IPS DF 6.9 (cell line): ENCODE results near the gene TESK1.

Source experiments
- DNase-seq: peaks from one replicate; pipeline ENCODE4 v3.0.0-alpha.2; 2013; ENCODE audit warnings: low read depth, low spot score
- H3K27ac ChIP-seq: one replicate; pipeline ENCODE4 v1.5.1; 2013; ENCODE audit warnings: low read length, control low read depth
- H3K27me3 ChIP-seq: 2 replicates; pipeline ENCODE4 v1.6.1; 2013; ENCODE audit warnings: mild to moderate bottlenecking, low read length; ENCODE audit not compliant: control insufficient read depth, insufficient read depth
- H3K36me3 ChIP-seq: 2 replicates; pipeline ENCODE4 v1.6.1; 2013; ENCODE audit warnings: low read length; ENCODE audit not compliant: control insufficient read depth, insufficient read depth
- H3K4me1 ChIP-seq: 2 replicates; pipeline ENCODE4 v1.6.1; 2013; ENCODE audit warnings: low read length; ENCODE audit not compliant: control insufficient read depth, insufficient read depth
- H3K4me3 ChIP-seq: 2 replicates; pipeline ENCODE4 v1.5.1; 2013; ENCODE audit warnings: mild to moderate bottlenecking, low read length
- H3K9me3 ChIP-seq: 2 replicates; pipeline ENCODE4 v1.6.1; 2013; ENCODE audit warnings: low read length, inconsistent platforms; ENCODE audit not compliant: control insufficient read depth, insufficient read depth
- WGBS: extraction: QIAGEN DNeasy Blood & Tissue Kit; methylation state at CpG from one replicate; pipeline ENCODE4 v1.1.7; 2013; ENCODE audit warnings: mixed read lengths, missing lambda C conversion rate; ENCODE audit not compliant: insufficient read length, insufficient coverage; 5-methylcytosine and 5-hydroxymethylcytosine counted together

TESK1 gene

DNA sequence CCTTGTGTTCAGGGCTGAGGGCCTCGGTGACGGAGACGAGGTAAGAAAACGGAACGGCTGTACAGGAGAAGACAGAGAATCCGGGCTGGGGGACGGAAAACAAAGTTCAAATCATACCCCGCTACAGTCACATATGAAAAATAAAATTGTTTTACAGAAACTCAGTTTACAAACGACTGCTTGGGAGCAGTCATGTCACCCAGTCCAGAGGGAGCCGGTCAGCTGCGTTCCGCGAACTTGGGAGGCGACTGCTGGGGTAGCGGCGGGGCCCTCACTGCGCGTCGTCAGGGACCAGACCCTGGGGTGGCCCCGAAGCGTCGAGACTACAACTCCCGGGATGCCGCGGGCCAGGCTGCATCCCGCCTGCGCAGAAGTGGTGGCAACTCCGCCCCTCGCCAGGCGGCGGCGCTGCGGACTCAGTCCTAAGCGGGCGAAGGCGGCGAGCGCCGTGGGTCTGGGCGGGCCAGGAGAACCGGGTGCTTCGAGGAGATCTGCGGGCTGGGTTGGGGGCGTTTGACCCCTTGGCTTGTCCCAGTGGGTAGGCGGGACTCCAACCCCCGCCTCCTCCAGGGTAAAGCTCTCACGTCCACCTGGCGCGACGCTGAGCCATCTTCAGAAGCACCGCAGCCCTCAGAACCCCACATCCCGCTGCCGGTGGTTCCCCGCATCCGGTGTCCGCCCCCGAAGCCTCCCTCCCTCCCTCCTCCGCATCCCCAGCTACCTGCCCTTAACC lies 41.6 kb downstream of the TESK1 start:
- H3K9me3 ChIP-seq: no peaks in the 10 kb centered on the region
- H3K27ac ChIP-seq: no peak overlapping the region
- H3K4me1 ChIP-seq: peaks cover 8% of the 10 kb centered on the region
- no CpG with 5 or more reads among the region's 58 CpGs for WGBS
- H3K27me3 ChIP-seq: no peaks in the 10 kb centered on the region
- H3K4me3 ChIP-seq: peak overlapping the region; percentile 62; the same call in 1 of the 2 replicates
- peak; percentile 86 for DNase-seq
- no peaks in the 10 kb centered on the region for H3K36me3 ChIP-seq

- no peak overlapping the region for H3K27ac ChIP-seq
- no peaks in the 10 kb centered on the region for H3K27me3 ChIP-seq
- H3K4me1 ChIP-seq: peaks cover 8% of the 10 kb centered on the region
- no peak overlapping the region for H3K4me3 ChIP-seq
- no peaks in the 10 kb centered on the region for H3K36me3 ChIP-seq
- WGBS: no CpG with 5 or more reads among the region's 26 CpGs
- no peaks in the 10 kb centered on the region for H3K9me3 ChIP-seq
- DNase-seq: no peak
Observed at GRCh38 chr9:35649431-35650340, 44.6 kb downstream of the TESK1 start.

DNA sequence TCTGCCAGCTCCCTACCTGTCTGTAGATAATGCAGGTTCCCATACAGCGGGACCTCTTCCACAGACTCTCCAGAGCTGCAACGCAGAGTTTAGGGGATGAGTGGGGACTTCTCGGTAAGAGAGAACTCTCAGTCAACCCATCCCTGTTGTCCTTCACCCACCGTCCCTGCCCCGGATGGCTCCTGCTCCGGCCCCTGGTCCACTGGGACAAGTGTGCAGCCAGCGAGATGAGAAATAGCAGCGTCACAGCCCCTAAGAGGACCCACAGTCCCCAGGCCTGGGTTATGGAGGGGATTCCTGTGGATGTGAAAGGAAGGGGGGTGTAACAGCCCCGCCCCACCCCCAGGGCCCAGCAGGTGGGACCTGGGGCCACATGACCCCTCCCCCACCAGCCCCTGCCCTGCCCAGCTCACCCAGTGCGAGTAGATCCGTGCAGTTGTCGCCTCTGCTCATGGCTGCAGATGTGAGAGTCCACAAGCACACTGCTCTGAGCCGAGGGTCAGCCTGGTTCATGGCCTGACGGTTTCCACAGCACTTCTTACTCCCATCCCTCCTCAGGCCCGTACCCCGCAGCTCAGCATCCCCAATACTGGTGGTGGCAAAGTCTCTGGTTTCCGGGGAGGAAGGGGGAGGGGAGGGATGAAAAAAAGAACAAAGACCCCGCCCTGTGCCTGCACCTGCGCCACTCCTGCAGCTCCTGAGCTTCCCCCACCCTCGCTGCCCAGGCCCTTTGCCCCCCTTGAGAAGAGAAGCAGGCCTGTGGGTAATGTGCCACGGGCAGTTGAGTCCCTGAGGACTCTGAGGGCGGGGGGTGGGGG lies 45.5 kb downstream of the TESK1 start, which contains the start of gene SIT1:
Gene SIT1, minus strand, starts transcription at position 591 of the 818 bp plus-strand sequence. Its CDS starts 78 bp downstream, at position 513.
- peaks cover 8% of the 10 kb centered on the region for H3K4me1 ChIP-seq
- no peak within 1 kb of the TSS for H3K27ac ChIP-seq
- WGBS: no CpG with 5 or more reads among the region's 22 CpGs
- no peaks in the 10 kb centered on the region for H3K27me3 ChIP-seq
- no peak for DNase-seq
- H3K9me3 ChIP-seq: no peaks in the 10 kb centered on the region
- no peaks in the 10 kb centered on the region for H3K36me3 ChIP-seq
- H3K4me3 ChIP-seq: no peak within 1 kb of the TSS

- DNase-seq: no peak
- no peak overlapping the region for H3K4me3 ChIP-seq
- no peaks in the 10 kb centered on the region for H3K9me3 ChIP-seq
- no CpG with 5 or more reads among the region's 7 CpGs for WGBS
- H3K27me3 ChIP-seq: no peaks in the 10 kb centered on the region
- H3K4me1 ChIP-seq: peaks cover 8% of the 10 kb centered on the region
- H3K36me3 ChIP-seq: no peaks in the 10 kb centered on the region
- H3K27ac ChIP-seq: no peak overlapping the region
Observed at GRCh38 chr9:35651956-35652828, 47.1 kb downstream of the TESK1 start.

- DNase-seq: no peak
- no peaks in the 10 kb centered on the region for H3K27me3 ChIP-seq
- H3K36me3 ChIP-seq: no peaks in the 10 kb centered on the region
- WGBS: no CpG with 5 or more reads among the region's 8 CpGs
- peaks cover 8% of the 10 kb centered on the region for H3K4me1 ChIP-seq
- H3K9me3 ChIP-seq: no peaks in the 10 kb centered on the region
- H3K4me3 ChIP-seq: no peak overlapping the region
- H3K27ac ChIP-seq: no peak overlapping the region
Observed at GRCh38 chr9:35652829-35653209, 47.8 kb downstream of the TESK1 start.

DNA sequence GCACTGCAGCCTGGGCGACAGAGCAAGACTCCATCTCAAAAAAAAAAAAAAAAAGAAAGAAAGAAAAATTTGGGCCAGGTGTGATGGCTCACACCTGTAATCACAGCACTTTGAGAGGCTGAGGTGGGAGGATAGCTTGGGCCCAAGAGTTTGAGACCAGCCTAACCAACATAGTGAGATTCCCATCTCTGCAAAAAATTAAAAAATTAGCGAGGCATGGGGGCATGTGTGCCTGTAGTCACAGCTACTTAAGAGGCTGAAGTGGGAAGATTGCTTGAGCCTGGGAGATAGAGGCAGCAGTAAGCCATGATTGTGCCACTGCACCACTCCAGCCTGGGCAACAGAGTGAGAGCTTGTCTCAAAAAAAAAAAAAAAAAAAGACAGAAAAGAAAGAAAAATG lies 48.5 kb downstream of the TESK1 start:
- no CpG with 5 or more reads among the region's 2 CpGs for WGBS
- no peak for DNase-seq
- peaks cover 8% of the 10 kb centered on the region for H3K4me1 ChIP-seq
- no peak overlapping the region for H3K4me3 ChIP-seq
- no peak overlapping the region for H3K27ac ChIP-seq
- H3K27me3 ChIP-seq: no peaks in the 10 kb centered on the region
- no peaks in the 10 kb centered on the region for H3K36me3 ChIP-seq
- H3K9me3 ChIP-seq: no peaks in the 10 kb centered on the region

DNA sequence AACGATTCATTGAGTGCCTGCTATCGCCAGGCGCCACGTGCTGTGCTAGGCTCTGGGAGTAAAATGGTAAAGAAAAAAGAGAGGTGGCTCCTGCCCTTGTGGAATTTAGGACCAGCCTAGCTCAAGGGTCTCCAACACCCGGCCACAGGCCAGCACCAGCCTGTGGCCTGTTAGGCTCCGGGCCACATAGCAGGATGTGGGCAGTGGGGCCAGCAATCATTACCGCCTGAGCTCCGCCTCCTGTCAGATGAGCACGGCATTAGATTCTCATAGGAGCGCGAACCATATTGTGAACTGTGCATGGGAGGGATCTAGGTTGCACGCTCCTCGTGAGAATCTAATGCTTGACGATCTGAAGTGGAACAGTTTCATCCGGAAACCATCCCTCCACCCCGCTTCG lies 51.3 kb downstream of the TESK1 start:
- H3K4me3 ChIP-seq: no peak overlapping the region
- no peaks in the 10 kb centered on the region for H3K9me3 ChIP-seq
- no peak for DNase-seq
- WGBS: no CpG with 5 or more reads among the region's 17 CpGs
- H3K27me3 ChIP-seq: no peaks in the 10 kb centered on the region
- H3K27ac ChIP-seq: no peak overlapping the region
- H3K4me1 ChIP-seq: no peaks in the 10 kb centered on the region
- peaks cover 6% of the 10 kb centered on the region for H3K36me3 ChIP-seq

DNA sequence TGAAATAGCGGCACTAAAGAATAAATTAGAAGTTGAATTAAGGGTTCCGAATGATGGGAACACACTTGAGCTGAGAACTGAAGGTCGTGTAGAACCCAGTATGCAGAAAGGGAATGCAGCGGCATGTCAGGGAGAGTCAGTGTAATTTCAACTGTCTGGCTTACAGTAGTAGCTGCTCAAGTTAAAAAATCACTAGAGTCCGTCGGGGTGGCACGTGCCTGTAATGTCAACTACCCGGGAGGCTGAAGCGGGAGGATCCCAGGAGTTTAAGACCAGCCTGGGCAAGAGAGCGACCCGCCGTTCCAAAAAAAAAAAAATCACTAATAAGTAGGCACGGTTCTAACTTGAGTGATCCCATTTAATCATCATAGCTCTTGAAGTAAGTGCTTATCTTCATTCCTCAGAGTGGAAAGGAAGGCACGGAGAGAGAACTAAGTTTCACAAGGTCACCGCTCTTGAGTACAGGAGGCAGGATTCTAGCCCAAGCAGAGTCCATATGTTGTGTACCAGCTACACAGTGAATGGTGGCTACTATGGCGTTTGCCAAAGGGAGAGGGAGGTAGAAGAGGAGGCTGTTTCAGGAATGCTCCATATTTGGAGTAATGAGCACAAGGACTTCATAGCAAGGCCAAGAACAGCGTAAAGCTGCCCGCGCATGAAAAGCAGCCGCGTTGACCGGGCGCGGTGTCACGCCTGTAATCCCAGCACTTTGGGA lies 51.9 kb downstream of the TESK1 start:
- no peaks in the 10 kb centered on the region for H3K4me1 ChIP-seq
- no peak overlapping the region for H3K27ac ChIP-seq
- WGBS: 100% methylated on average over 2 of the region's 25 CpGs
- peaks cover 6% of the 10 kb centered on the region for H3K36me3 ChIP-seq
- H3K4me3 ChIP-seq: peak overlapping the region; percentile 13; the same call in 1 of the 2 replicates
- no peaks in the 10 kb centered on the region for H3K9me3 ChIP-seq
- no peak for DNase-seq
- no peaks in the 10 kb centered on the region for H3K27me3 ChIP-seq

GRCh38 chr9:35657546-35658136 lies 52.6 kb downstream of the TESK1 start, which contains the start of gene RMRP:
Gene RMRP (minus strand): TSS chr9:35658019.
- DNase-seq: peak; percentile 97
- Histone ChIP-seq H3K4me1 (no peaks in the 10 kb centered on the region), H3K9me3 (no peaks in the 10 kb centered on the region), H3K36me3 (peaks cover 6% of the 10 kb centered on the region), H3K27ac (no peak within 1 kb of the TSS), H3K27me3 (no peaks in the 10 kb centered on the region), H3K4me3 (peak within 1 kb of the TSS; percentile 80)
- WGBS: no CpG with 5 or more reads among the region's 42 CpGs
